VCaP (cell line): ENCODE results near the gene ATP6V1A.
A peak's percentile ranks its signal among the peaks of the same experiment; 100 is the strongest.

Experiments
- H3K27ac ChIP-seq: fragments of 450-650 bp; 2 replicates; pipeline ENCODE4 v1.5.1; 2017
- CTCF ChIP-seq: fragments of 450-650 bp; conservative IDR thresholded peaks from 2 replicates; pipeline ENCODE4 v1.5.1; 2017; ENCODE audit warnings: mild to moderate bottlenecking, moderate library complexity

Gene ATP6V1A

GRCh38 chr3:113736548-113737089 lies 10.2 kb upstream of the ATP6V1A start:
- peak; percentile 74 for TF ChIP-seq CTCF
- H3K27ac ChIP-seq: no peak overlapping the region

GRCh38 chr3:113741086-113741485 lies 5.7 kb upstream of the ATP6V1A start:
- TF ChIP-seq CTCF: no peak
- H3K27ac ChIP-seq: no peak overlapping the region

GRCh38 chr3:113741620-113742019 lies 5.2 kb upstream of the ATP6V1A start:
- H3K27ac ChIP-seq: no peak overlapping the region
- TF ChIP-seq CTCF: no peak

GRCh38 chr3:113743006-113743630 lies 3.7 kb upstream of the ATP6V1A start:
- no peak for TF ChIP-seq CTCF
- H3K27ac ChIP-seq: no peak overlapping the region

GRCh38 chr3:113744941-113745755 lies 1.7 kb upstream of the ATP6V1A start:
- H3K27ac ChIP-seq: peak overlapping the region; percentile 98
- TF ChIP-seq CTCF: peak; percentile 76

- peak within 1 kb of the TSS; percentile 98 for H3K27ac ChIP-seq
- TF ChIP-seq CTCF: no peak
These were observed 883 bp upstream of the ATP6V1A start, which contains the start of gene NAA50 for GRCh38 chr3:113745756-113746547. NAA50 (minus strand) TSS chr3:113746249; CDS start chr3:113745949, 300 bp downstream.
